Erythroblast (primary cell): ENCODE results near the gene NCOA5.

ENCODE experiments used
- DNase-seq, 2 experiments: peaks; one replicate each; lab custom pipeline; 2025; lab: John Stamatoyannopoulos, UW
- GATA1 ChIP-seq: IDR thresholded peaks from 2 replicates; pipeline ENCODE4 v1.6.1; 2011; ENCODE audit warnings: low read depth, mild to moderate bottlenecking, control low read depth, low read length, moderate library complexity
- POLR2A ChIP-seq: IDR thresholded peaks from 2 replicates; pipeline ENCODE4 v1.6.1; 2011; ENCODE audit warnings: mild to moderate bottlenecking, low read length

Gene NCOA5

DNA sequence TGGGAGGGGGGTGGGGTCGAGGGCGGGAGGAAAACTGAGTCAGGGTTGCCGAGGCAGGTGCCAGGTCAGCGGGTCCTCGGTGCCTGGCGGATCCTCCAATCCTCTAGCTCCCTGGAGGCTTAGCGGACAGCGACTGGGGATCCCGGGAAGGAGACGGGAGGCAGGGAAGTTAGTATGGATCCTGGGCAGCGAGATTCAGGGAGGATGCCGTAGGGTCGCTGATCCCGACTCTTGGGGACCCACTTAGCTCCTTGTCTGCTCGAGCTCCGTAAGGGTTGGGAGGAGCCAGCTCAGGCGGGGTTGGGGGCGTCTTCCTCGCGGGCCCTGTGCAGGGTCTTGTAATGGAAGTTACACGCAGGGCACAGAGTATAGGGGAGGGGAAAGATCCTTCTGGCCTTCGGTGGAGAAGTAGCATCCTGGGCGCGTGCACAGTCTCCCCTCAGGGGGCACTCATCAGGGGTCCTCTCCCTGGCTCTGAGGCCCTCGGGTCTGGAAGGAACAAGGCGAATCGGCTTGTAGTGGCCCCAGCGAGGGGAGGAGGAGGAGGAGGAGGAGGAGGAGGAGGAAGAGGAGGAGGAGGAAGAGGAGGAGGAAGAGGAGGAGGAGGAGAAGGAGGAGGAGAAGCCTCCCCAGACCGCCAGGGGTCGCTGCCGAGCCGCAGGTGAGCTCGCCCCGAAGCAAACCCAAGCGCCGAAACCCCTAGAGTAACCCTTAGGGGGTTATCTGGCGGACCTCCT, 67.2 kb downstream of the NCOA5 start:
- TF ChIP-seq POLR2A (no peak), GATA1 (no peak)
- peak; percentile 63 to 82 for DNase-seq

DNA sequence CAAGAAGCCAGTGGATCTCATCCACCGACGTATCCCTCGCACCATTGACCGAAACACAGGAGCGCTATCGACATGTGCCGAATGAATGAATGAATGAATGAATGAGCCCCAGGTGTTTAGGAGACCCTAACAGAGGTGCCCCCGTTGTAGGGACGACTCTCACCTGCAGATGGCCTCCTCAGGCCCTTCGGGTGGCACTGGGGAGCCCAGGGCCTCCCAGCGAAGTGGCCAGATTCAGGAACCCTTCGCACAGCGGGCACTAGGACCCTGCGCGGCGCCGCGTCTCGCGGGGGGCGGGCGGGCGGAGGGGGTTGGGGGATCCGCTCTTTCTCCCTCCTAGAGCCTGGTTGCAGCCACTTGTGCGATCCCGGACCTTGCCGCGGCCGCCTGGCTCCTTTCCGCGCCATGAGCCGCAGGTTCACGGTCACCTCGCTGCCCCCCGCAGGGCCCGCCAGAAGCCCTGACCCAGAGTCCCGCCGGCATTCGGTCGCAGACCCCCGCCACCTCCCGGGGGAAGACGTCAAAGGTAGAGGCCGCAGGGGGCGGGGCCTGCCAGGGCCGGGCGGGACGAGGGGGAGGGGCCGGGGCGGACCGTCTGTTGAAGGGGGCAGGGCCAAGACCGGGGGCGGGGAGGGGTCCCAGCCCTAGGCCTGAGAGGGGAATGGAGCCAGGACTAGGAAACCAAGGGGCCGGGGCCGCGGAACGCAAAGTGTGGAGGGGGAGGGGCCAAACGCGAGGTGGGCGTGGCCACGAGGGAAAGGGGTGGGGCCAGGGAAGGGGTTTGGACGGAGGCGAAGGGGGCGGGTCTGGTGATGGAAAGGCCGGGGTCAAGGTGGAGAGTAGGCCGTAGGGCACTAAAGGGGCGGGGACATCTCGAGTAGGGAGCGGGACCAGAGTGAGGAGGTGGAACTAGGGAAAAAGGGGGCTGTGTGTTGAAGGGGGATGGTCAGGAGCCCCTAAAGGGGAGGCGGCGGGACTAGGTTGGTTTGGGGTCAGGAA, 68.1 kb downstream of the NCOA5 start:
- TF ChIP-seq POLR2A = no peak
- TF ChIP-seq GATA1 = no peak

DNA sequence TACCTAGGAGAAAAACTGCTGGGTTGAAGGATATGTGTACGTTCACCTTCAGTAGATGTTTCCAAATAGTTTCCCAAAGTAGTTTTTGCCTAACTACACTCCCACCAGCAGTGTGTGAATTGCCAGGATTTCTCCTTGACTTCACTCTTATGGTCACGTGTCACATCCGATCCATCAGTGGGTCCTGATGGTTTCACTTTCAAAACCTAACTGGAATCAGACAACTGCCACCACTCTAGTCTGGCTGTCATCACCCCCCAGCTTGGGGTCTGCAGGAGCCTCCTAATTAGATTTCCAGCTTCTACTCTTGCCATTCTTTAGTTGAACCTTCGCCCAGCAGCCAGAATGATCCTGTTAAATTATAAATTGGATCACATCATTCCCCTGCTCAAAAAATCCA, 69.2 kb downstream of the NCOA5 start:
- no peak for DNase-seq

More for the DNA sequence above, 68.1 kb downstream of the NCOA5 start:
- peak; percentile 50 to 54 for DNase-seq

DNA sequence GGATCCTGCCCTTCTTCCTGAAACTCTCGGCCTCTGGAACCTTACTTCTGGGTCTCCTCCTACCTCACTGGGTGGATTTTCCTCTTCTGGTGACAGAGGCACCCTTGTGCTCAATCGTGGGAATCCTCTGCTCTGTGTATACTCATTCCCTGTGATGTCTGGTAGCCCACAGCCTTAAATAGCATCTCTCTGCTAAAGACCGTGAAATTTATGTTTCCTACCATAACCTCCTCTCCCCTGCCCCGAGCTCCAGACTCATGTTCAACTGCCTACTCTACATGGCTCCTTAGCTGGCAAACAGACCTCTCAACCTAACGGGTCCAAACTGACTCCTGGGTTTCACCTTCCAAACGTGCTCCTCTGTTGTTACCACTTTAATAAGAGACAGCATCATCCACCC, 71.2 kb downstream of the NCOA5 start:
- DNase-seq = no peak
- TF ChIP-seq POLR2A (no peak), GATA1 (no peak)

More for the DNA sequence above, 69.2 kb downstream of the NCOA5 start:
- no peak for TF ChIP-seq POLR2A
- TF ChIP-seq GATA1 = no peak

DNA sequence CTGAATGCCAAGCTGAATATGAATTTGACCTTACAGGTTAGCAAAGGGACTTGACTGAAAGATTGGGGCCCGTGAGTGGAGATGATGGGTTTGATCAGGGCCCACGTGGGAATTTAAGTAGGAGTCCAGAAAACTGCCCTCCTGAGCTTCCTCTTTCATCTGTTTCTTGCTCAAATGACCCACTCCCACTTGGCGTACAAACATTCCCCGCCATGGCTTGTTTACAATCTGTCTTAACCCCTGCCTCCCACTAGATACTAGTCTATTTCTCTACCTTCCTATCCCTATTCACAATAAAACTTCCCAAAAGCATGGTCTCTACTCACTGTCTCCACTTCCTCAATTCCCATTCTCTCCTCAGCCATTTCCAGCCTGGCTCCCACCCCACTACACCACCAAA, 71.7 kb downstream of the NCOA5 start:
- no peak for DNase-seq
- TF ChIP-seq GATA1 (no peak), POLR2A (no peak)

DNA sequence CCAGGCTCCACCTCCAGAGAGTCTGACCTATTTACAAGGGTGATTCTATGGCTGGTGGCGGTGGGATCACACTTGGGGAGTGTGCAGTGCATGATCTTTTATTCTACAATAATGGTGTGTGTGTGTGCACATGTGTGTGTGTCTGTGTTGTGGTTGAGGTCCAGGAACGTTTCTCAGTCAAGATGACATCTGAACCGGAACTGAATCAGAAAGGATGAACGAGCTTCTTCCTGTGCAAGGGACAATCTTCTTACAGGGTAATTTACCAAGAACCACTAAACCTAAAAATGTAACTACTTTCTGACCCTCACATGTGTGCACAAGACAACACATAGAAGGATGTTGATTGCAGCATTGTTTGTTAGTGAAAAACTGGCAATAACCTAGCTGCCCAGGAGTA, 72.5 kb downstream of the NCOA5 start:
- no peak for DNase-seq
- no peak for TF ChIP-seq POLR2A
- no peak for TF ChIP-seq GATA1

DNA sequence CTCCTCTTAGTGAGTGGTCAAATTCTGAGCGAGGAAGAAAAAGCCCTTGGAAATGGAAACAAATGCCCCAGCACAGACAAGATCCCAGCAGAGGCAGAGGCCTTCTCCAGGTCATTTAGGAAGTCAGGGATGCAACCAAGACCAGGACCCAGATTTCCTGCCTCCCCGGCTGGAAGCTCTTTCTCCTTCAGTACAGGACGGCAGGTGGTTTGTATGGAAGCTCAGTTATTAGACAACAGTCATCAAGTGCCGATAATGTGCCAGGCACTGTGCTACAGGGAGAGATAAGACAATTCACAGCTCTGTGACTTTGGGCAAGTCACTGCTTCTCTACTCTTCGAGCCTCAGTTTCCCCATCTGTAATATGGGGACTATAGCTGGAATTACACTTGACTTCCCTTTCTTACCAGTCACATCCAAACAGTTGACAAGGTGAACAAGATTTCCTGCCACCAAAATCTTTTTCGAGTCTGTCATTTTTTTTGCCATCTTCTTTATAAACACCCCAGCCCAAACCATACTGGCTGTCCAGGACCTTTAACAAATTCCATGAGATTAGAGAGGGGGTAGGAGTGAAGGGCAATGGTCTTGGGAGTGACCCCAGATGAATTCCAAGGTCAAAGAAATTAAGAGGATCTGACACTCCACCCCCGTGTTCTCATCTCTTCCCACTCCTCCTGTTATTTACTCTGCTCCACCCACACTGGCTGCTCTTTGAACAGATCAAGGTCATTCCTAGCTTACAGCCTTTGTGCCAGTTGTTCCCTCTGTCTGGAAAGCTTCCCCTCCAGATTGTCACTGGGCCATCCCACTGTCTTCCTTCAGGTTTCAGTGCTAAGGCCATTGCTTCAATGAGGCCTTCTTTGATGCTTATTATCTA, 75.0 kb downstream of the NCOA5 start:
- TF ChIP-seq GATA1 (no peak), POLR2A (no peak)
- DNase-seq = no peak

DNA sequence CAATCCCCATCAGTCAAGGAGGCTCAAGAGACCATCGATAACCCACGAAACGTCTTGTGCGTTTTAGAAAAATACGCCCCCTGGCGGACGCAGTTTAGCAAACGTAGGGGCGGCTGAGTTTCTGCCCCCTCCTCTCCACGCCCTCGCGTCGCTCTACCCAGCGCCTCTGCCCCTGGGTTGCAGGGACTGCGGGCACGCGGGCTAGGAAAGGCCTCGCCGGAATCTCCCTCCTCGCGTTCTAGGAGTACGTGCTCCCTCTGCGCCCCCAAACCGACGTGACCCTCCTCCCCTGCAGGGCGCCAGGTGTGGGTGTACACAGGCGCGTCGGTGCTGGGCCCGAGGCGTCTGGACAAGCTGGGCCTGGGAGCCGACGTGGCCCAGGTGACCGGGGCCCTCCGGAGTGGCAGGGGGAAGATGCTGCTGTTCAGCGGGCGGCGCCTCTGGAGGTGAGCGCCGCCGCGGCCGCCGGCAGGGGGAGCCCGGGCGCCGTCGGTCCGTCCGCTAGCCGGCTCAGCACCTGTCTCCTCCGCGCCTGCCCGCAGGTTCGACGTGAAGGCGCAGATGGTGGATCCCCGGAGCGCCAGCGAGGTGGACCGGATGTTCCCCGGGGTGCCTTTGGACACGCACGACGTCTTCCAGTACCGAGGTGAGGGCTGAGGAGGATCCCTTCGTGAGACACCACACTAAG, 75.8 kb downstream of the NCOA5 start:
- peak; percentile 70 to 79 for DNase-seq
- TF ChIP-seq GATA1 = no peak
- TF ChIP-seq POLR2A = no peak

DNA sequence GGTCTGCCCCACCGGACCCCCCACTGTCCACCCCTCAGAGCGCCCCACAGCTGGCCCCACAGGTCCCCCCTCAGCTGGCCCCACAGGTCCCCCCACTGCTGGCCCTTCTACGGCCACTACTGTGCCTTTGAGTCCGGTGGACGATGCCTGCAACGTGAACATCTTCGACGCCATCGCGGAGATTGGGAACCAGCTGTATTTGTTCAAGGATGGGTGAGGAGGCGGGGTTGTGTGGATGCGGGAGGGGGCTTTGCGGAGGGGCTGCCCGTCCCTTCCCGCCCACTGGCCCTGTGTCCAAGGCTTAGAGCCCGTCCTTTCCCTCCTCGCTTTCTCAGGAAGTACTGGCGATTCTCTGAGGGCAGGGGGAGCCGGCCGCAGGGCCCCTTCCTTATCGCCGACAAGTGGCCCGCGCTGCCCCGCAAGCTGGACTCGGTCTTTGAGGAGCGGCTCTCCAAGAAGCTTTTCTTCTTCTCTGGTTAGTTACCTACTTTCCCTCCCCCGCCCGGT, 76.4 kb downstream of the NCOA5 start:
- TF ChIP-seq POLR2A = no peak
- no peak for TF ChIP-seq GATA1

DNA sequence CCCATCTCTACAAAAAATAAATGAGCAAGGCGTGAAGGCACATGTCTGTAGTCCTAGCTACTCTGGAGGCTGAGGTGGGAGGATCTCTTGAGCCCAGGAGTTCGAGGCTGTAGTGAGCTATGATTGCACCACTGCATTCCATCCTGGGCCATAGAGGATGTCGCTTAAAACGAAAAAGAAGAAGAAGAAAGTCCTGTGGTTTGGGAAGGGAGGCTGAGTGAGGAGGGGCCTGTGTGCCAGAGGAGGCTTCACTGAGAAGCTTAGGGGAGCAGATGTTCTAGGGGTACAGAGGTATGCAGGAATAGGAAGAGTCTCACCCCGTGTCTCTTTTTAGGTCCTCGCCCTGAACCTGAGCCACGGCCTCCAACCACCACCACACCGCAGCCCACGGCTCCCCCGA, 76.8 kb downstream of the NCOA5 start:
- DNase-seq = no peak
- TF ChIP-seq GATA1 (no peak), POLR2A (no peak)

More for the DNA sequence above, 76.4 kb downstream of the NCOA5 start:
- DNase-seq = no peak

DNA sequence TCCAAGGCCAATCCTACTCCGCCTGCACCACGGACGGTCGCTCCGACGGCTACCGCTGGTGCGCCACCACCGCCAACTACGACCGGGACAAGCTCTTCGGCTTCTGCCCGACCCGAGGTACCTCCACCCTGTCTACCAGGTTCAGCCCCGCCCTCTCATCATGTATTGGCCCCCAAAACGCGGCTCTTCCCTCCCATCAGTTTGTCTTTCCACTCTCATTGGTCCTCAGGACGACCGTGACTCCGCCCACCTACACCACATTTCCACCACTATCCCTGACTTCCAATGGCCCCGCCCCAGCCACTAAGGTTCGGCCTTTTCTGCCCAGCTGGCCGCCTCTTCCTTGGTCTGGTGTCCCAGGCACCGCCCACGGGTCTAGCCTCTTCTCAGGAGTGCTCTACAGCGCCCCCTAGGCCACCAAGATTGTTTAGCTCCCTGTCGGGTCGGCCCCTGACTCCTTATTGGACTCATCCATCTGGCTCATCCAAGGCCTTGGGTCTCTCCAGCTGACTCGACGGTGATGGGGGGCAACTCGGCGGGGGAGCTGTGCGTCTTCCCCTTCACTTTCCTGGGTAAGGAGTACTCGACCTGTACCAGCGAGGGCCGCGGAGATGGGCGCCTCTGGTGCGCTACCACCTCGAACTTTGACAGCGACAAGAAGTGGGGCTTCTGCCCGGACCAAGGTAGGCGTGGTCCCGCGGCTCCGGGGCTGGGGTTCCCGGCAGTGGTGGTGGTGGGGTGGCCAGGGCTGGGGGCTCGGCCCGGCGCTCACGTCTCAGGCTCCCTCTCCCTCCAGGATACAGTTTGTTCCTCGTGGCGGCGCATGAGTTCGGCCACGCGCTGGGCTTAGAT, 77.9 kb downstream of the NCOA5 start:
- TF ChIP-seq POLR2A = no peak
- no peak for TF ChIP-seq GATA1
- DNase-seq = peak; percentile 74 to 75
